SK-N-SH (cell line): ENCODE results near the gene KRTAP20-3.

Experiments
- CTCF ChIP-seq: fragments of 200-600 bp; sonication (generic); IDR thresholded peaks from 2 replicates; pipeline ENCODE4 v1.6.1; 2017; ENCODE audit warnings: antibody characterized with exemption, mild to moderate bottlenecking, moderate library complexity
- EP300 ChIP-seq, 2 experiments: IDR thresholded peaks; 2 replicates each; pipeline versions ENCODE4 v1.4.0 to v1.6.1; 2012; ENCODE audit warnings: borderline replicate concordance in 1 of 2, low read depth in 1 of 2, low read length in 1 of 2
- MAX ChIP-seq: IDR thresholded peaks from 2 replicates; pipeline ENCODE4 v1.4.0; 2012; ENCODE audit warnings: low read depth
- RAD21 ChIP-seq: IDR thresholded peaks from 2 replicates; pipeline ENCODE4 v1.6.1; 2012; ENCODE audit warnings: mild to moderate bottlenecking, low read length
- RCOR1 ChIP-seq: fragments of 150-350 bp; IDR thresholded peaks from 2 replicates; pipeline ENCODE4 v1.6.1; 2017; ENCODE audit warnings: antibody characterized with exemption, low read length
- TAF1 ChIP-seq: IDR thresholded peaks from 2 replicates; pipeline ENCODE4 v1.6.1; 2012; ENCODE audit warnings: low read depth, mild to moderate bottlenecking, low read length, moderate library complexity, borderline replicate concordance
- TCF12 ChIP-seq: IDR thresholded peaks from 2 replicates; pipeline ENCODE4 v1.4.0; 2012

- no peak for TF ChIP-seq TCF12
- TF ChIP-seq CTCF: no peak
- no peak for TF ChIP-seq EP300 (IDR thresholded peaks at IDR 0.05; ENCODE audit: borderline replicate concordance in 1 of 2, low read depth in 1 of 2, low read length in 1 of 2)
- TF ChIP-seq RAD21: no peak
- TF ChIP-seq MAX: no peak
- TF ChIP-seq TAF1: no peak
- no peak for TF ChIP-seq RCOR1
Observed at GRCh38 chr21:30634906-30635305, 7.8 kb upstream of the KRTAP20-3 start, which contains the start of gene KRTAP20-2.
